ENCODE results near the gene SRSF9. TPM values are rescaled to one million over a fixed set of nuclear protein-coding genes. Genes with fewer than 3 reads are reported as not detected.
"Not testable (repeated sequence)": the region's sequence is repeated elsewhere in the genome, so short reads cannot be mapped to it uniquely, and the experiment has no call there.

Gene SRSF9
- polyA plus RNA-seq, 6 donors from 2014 or later, result 208 to 293 (median 218) TPM

GRCh38 chr12:120455302-120455701 is 14.2 kb downstream of the SRSF9 start:
- DNase-seq (no peak), ATAC-seq (ENCODE audit: low read depth in 2 of 2) (no peak)
- Mint-ChIP-seq H3K9me3 (no peaks in the 10 kb centered on the region), H3K36me3 (peaks cover 5 to 11% of the 10 kb centered on the region in 2 donors), H3K4me1 (peaks cover 10 to 23% (median 14%) of the 10 kb centered on the region in 3 donors), H3K4me3 (no peak overlapping the region), H3K27me3 (no peaks in the 10 kb centered on the region), H3K27ac (peak overlapping the region in 4 of 6 donors; percentile 7 to 88 (median 40))

GRCh38 chr12:120453977-120454376 is 15.6 kb downstream of the SRSF9 start:
- no peaks in the 10 kb centered on the region for H3K9me3 Mint-ChIP-seq
- no peaks in the 10 kb centered on the region for H3K27me3 Mint-ChIP-seq
- DNase-seq (no peak), ATAC-seq (ENCODE audit: low read depth in 2 of 2) (peak; percentile 81 to 83)
- H3K4me3 Mint-ChIP-seq, result no peak overlapping the region
- peaks cover 0 to 11% of the 10 kb centered on the region in 2 donors for H3K36me3 Mint-ChIP-seq
- H3K27ac Mint-ChIP-seq, result peak overlapping the region in 2 of 6 donors; percentile 26 to 34
- H3K4me1 Mint-ChIP-seq, result peaks cover 13 to 28% (median 14%) of the 10 kb centered on the region in 3 donors

DNA sequence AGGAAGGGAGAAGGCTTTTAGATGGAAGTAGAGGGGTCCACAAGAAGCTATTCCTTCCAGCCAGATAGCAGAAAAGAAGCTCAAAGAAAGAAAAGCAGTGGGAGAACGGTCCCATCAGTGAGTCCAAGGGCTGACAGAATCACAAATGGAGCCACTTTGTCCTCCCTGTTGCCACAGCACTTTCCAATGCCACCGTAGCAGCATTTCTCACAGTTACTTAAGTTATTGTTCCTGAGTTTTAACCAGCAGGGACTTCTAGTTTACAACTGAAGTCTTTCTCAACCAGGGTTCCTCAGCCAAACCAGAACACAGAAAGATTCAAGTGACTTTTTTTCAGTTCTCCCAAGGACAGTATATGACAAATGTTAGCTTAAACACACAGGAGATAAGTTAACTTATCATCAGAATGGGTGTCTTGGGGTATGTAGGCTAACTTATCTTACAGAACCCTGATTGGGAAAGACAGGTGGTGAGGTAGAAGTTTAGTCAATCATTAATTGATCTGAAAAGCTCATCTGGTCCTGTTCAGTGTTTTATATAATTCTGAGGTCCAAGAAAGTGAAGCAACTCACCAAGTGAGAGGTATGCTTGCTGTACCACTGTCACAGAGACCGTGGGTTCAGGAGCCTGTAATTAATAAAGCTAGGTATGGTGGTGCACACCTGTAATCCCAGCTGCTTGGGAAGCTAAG is 16.3 kb downstream of the SRSF9 start:
- no peak for ATAC-seq (ENCODE audit: low read depth in 2 of 2)
- no peak for DNase-seq
- Mint-ChIP-seq H3K27me3 (no peaks in the 10 kb centered on the region), H3K27ac (peak overlapping the region in 1 of 6 donors; percentile 6), H3K4me3 (no peak overlapping the region), H3K4me1 (peaks cover 13 to 30% (median 14%) of the 10 kb centered on the region in 3 donors), H3K9me3 (no peaks in the 10 kb centered on the region), H3K36me3 (peaks cover 0 to 11% of the 10 kb centered on the region in 2 donors)

DNA sequence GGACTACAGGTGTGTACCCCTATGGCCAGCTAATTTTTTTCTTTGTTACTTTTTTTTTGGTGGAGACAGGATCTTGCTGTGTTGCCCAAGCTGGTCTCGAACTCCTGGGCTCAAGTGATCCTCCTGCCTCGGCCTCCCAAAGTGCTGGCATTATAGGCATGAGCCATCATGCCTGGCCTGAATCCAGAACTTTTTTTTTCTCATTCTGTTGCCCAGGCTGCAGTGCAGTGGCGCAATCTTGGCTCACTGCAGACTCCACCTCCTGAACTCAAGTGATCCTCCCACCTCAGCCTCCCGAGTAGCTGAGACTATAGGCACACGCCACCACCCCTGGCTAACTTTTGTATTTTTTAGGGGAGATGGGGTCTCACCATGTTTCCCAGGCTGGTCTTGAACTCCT is 17.0 kb downstream of the SRSF9 start:
- H3K27ac Mint-ChIP-seq, result peak overlapping the region in 3 of 6 donors; percentile 47 to 81 (median 62)

GRCh38 chr12:120447992-120448391 is 21.6 kb downstream of the SRSF9 start:
- Mint-ChIP-seq H3K9me3 (peaks cover 0 to 1% (median 0%) of the 10 kb centered on the region in 7 donors), H3K4me1 (peaks cover 20 to 37% (median 24%) of the 10 kb centered on the region in 3 donors), H3K36me3 (peaks cover 5 to 7% of the 10 kb centered on the region in 2 donors), H3K27ac (peak overlapping the region in 5 of 6 donors; percentile 44 to 99 (median 95)), H3K4me3 (peak overlapping the region; percentile 61 to 99 (median 96)), H3K27me3 (no peaks in the 10 kb centered on the region)
- ATAC-seq (ENCODE audit: low read depth in 2 of 2) (no peak), DNase-seq (no peak)

More for the DNA sequence above, 17.0 kb downstream of the SRSF9 start:
- H3K27me3 Mint-ChIP-seq; H3K9me3 Mint-ChIP-seq; ATAC-seq (ENCODE audit: low read depth in 2 of 2); DNase-seq: not testable (repeated sequence)
- peak overlapping the region in 1 of 8 donors; percentile 18 for H3K4me3 Mint-ChIP-seq
- peaks cover 0 to 11% of the 10 kb centered on the region in 2 donors for H3K36me3 Mint-ChIP-seq
- H3K4me1 Mint-ChIP-seq, result peaks cover 19 to 37% (median 19%) of the 10 kb centered on the region in 3 donors

GRCh38 chr12:120446844-120447178 is 22.7 kb downstream of the SRSF9 start:
- DNase-seq, H3K9me3 Mint-ChIP-seq, H3K36me3 Mint-ChIP-seq, H3K27me3 Mint-ChIP-seq: not testable (repeated sequence)
- peaks cover 20 to 37% (median 24%) of the 10 kb centered on the region in 3 donors for H3K4me1 Mint-ChIP-seq
- peak overlapping the region; percentile 96 to 99 (median 98) for H3K27ac Mint-ChIP-seq
- peak overlapping the region; percentile 93 to 99 (median 98) for H3K4me3 Mint-ChIP-seq
- ATAC-seq (ENCODE audit: low read depth in 2 of 2), result peak; percentile 20 to 29

GRCh38 chr12:120445911-120446843 is 23.4 kb downstream of the SRSF9 start, which contains the start of the genes GATC and TRIAP1:
GATC (plus strand) TSS chr12:120446444; CDS start chr12:120446481, 37 bp downstream.
TRIAP1 (minus strand) TSS chr12:120446384; CDS start chr12:120446372, 12 bp downstream.
- peak within 1 kb of the TSS; percentile 93 to 99 (median 98) for H3K4me3 Mint-ChIP-seq
- H3K27ac Mint-ChIP-seq, result peak within 1 kb of the TSS; percentile 96 to 99 (median 98)
- peak; percentile 96 to 97 for ATAC-seq (ENCODE audit: low read depth in 2 of 2)
- H3K36me3 Mint-ChIP-seq, result peaks cover 5 to 7% of the 10 kb centered on the region in 2 donors
- H3K4me1 Mint-ChIP-seq, result peaks cover 20 to 37% (median 24%) of the 10 kb centered on the region in 3 donors
- peaks cover 0 to 1% (median 0%) of the 10 kb centered on the region in 7 donors for H3K9me3 Mint-ChIP-seq
- H3K27me3 Mint-ChIP-seq, result no peaks in the 10 kb centered on the region
- DNase-seq, result peak; percentile 87

DNA sequence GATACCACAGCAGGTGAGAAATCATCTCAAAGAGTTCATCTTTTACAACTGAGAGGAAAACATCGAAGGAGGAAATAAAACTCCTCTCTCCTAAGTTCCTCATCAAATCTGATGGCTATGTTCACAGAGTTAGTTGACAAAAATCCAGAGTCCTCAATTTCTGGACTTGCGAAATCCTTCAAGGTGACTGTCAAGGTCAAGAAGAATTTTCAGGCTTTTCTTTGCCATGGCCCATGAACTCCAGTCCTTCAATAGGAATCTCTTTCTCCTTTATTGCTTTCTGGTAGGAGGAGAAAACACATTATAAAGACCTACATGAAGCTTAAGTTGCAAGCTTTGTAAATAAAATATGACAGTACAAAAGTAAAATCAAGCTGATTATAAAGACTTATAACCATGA is 24.9 kb downstream of the SRSF9 start:
- ATAC-seq (ENCODE audit: low read depth in 2 of 2), result no peak
- DNase-seq, result no peak
- peaks cover 5 to 7% of the 10 kb centered on the region in 2 donors for H3K36me3 Mint-ChIP-seq
- peak overlapping the region in 7 of 8 donors; percentile 73 to 99 (median 97) for H3K4me3 Mint-ChIP-seq
- peak overlapping the region in 3 of 6 donors; percentile 42 to 97 (median 84) for H3K27ac Mint-ChIP-seq
- H3K27me3 Mint-ChIP-seq, result no peaks in the 10 kb centered on the region
- H3K9me3 Mint-ChIP-seq, result peaks cover 0 to 1% (median 0%) of the 10 kb centered on the region in 7 donors
- H3K4me1 Mint-ChIP-seq, result peaks cover 20 to 46% (median 30%) of the 10 kb centered on the region in 3 donors

DNA sequence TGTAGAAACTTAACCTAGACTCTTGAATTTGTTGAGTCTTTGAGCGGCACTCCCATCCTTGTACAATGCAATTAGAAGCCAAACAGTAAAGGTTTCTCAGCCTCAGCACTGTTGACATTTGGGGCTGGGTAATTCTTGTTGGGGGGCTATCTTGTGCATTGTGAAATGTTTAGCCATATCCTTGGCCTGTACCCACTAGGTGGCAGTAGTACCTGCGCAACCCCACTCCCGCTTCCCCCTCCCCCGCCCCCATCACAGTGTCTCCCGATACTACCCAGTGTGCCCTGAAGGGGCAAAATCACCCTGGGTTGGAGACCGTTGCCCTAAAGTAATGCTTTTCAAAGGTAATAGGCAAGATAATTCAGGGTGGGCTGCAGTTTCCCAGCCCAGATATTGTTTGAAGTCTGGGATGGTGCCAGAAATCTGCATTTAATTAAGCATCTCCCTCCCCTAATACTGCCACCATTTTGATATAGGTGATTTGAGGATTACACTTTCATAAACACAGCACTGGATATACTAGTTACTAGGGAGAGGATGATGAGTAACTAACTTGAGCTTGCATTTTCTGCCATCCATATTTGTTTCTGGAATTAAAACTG is 29.8 kb downstream of the SRSF9 start:
- peak; percentile 55 to 68 for ATAC-seq (ENCODE audit: low read depth in 2 of 2)
- H3K4me1 Mint-ChIP-seq, result peaks cover 20 to 30% (median 21%) of the 10 kb centered on the region in 3 donors
- DNase-seq, result peak; percentile 73
- no peaks in the 10 kb centered on the region for H3K36me3 Mint-ChIP-seq
- H3K27me3 Mint-ChIP-seq, result no peaks in the 10 kb centered on the region
- H3K9me3 Mint-ChIP-seq, result no peaks in the 10 kb centered on the region
- H3K4me3 Mint-ChIP-seq, result peak overlapping the region in 6 of 8 donors; percentile 35 to 86 (median 48)
- peak overlapping the region in 2 of 6 donors; percentile 29 to 47 for H3K27ac Mint-ChIP-seq

DNA sequence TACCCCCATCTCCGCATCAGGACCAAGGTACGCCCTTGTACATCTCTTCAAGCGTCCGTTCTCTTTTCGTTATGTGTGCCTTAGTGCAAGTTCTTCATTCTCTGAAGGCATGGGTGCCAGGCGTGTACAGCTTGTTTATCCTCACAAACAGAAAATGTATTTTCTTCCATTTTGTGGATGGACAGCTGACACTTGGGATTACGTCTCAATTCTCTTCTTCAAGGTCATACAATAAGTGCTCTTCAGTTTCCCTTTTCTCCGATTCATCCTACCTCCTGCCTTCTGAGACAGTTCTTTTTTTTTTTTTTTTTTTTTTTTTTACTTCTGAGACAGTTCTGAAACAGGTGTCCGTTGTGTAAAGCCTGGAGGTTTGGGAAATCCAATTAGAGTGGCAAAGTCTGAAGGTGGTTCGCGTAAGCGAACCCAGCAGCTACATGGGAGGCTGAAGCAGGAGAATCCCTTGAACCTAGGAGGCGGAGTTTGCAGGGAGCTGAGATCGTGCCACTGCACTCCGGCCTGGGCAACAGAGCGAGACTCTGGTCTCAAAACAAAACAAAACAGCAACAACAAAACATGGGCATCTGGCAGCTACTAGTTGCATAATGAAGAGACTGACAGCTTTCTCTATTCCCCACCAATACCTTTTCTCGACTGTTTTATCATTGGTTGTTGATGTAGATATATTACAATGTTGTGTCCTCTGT is 30.9 kb downstream of the SRSF9 start:
- peaks cover 0 to 4% (median 0%) of the 10 kb centered on the region in 3 donors for H3K27me3 Mint-ChIP-seq
- peak overlapping the region; percentile 81 to 99 (median 96) for H3K4me3 Mint-ChIP-seq
- H3K27ac Mint-ChIP-seq, result peak overlapping the region in 5 of 6 donors; percentile 61 to 96 (median 90)
- H3K36me3 Mint-ChIP-seq, result no peaks in the 10 kb centered on the region
- H3K4me1 Mint-ChIP-seq, result peaks cover 20 to 30% (median 21%) of the 10 kb centered on the region in 3 donors
- H3K9me3 Mint-ChIP-seq, result no peaks in the 10 kb centered on the region
- DNase-seq (no peak), ATAC-seq (ENCODE audit: low read depth in 2 of 2) (no peak)

- H3K4me3 Mint-ChIP-seq, result peak within 1 kb of the TSS; percentile 81 to 99 (median 96)
- H3K36me3 Mint-ChIP-seq, result no peaks in the 10 kb centered on the region
- H3K4me1 Mint-ChIP-seq, result peaks cover 20 to 30% (median 21%) of the 10 kb centered on the region in 3 donors
- peak; percentile 88 to 91 for ATAC-seq (ENCODE audit: low read depth in 2 of 2)
- peaks cover 0 to 8% (median 0%) of the 10 kb centered on the region in 3 donors for H3K27me3 Mint-ChIP-seq
- DNase-seq, result peak; percentile 93
- no peaks in the 10 kb centered on the region for H3K9me3 Mint-ChIP-seq
- H3K27ac Mint-ChIP-seq, result peak within 1 kb of the TSS; percentile 23 to 97 (median 91)
These were observed 31.6 kb downstream of the SRSF9 start, which contains the start of gene COX6A1 for GRCh38 chr12:120437735-120438494. COX6A1 (plus strand) TSS chr12:120438113; CDS start chr12:120438127, 14 bp downstream.

Data from naive B cell (primary cell).